ENCODE results near the gene RGS17.

Gene RGS17

DNA sequence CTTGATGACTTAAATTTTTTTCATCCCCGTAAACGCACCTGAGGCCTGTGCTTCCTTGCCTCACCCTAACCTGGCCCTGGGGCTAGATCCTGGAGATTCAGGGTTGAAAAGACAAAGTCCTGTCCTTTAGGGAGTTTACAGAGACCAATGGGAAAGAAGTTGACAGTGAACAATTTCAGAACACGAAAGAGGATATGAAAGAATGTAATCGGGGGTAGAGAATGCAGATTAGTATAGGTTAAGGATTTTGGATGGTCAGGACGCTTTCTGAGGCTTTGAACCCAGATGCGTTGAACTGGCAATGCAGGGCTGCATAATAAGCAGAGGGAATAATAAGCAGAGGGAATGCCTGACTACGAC is 146.6 kb downstream of the RGS17 start:
- H3K27ac ChIP-seq (replicated peaks; ENCODE audit: low read length): peak overlapping the region; percentile 32
- H3K4me3 ChIP-seq (ENCODE audit: low read length in 2 of 2): peak overlapping the region; percentile 74 to 77
- no peaks in the 10 kb centered on the region for H3K27me3 ChIP-seq (ENCODE audit: control insufficient read depth in 3 of 3, insufficient read depth in 3 of 3, low read depth in 1 of 3, low read length in 3 of 3)

GRCh38 chr6:152983637-152984512 is 147.2 kb downstream of the RGS17 start:
- peak overlapping the region; percentile 90 for H3K18ac ChIP-seq (ENCODE audit: low read length)
- peak overlapping the region; percentile 91 for H3K23ac ChIP-seq (ENCODE audit: low read depth, low read length, poor library complexity)
- H4K91ac ChIP-seq (ENCODE audit: low read depth, low read length, poor library complexity): no peak overlapping the region
- H3K27ac ChIP-seq (replicated peaks; ENCODE audit: low read length): peak overlapping the region; percentile 89
- no peaks in the 10 kb centered on the region for H3K27me3 ChIP-seq (ENCODE audit: control insufficient read depth in 3 of 3, insufficient read depth in 3 of 3, low read depth in 1 of 3, low read length in 3 of 3)
- no peak overlapping the region for H4K8ac ChIP-seq (ENCODE audit: low read depth, low read length)
- peak overlapping the region; percentile 90 for H2AFZ ChIP-seq (ENCODE audit: low read length)
- no peak overlapping the region for H3K4ac ChIP-seq (ENCODE audit: low read length)
- no peak overlapping the region for H2AK5ac ChIP-seq (ENCODE audit: low read depth, low read length)
- peak; percentile 97 for DNase-seq (ENCODE audit: low spot score)
- H2BK12ac ChIP-seq (ENCODE audit: low read length): no peak overlapping the region
- peak overlapping the region; percentile 77 to 82 for H3K4me3 ChIP-seq (ENCODE audit: low read length in 2 of 2)
- H2BK5ac ChIP-seq (ENCODE audit: low read length): no peak overlapping the region
- no peak overlapping the region for H2BK15ac ChIP-seq (ENCODE audit: low read length)
- H3K36me3 ChIP-seq (replicated peaks in 1 of 2; ENCODE audit: control insufficient read depth in 2 of 2, insufficient read depth in 2 of 2, low read length in 2 of 2): peaks cover 2 to 46% of the 10 kb centered on the region in 2 donors
- peaks cover 3 to 13% of the 10 kb centered on the region in 2 donors for H3K4me1 ChIP-seq (ENCODE audit: control insufficient read depth in 2 of 2, insufficient read depth in 1 of 2, low read depth in 1 of 2, low read length in 2 of 2)
- peak overlapping the region; percentile 56 for H3K9ac ChIP-seq (ENCODE audit: low read depth, low read length, poor library complexity)
- H3K79me1 ChIP-seq (ENCODE audit: low read depth, low read length): peaks cover 2% of the 10 kb centered on the region
- H3K9me3 ChIP-seq (replicated peaks in 1 of 2; ENCODE audit: control insufficient read depth in 2 of 2, insufficient read depth in 1 of 2, low read depth in 1 of 2, low read length in 2 of 2): peaks cover 0 to 8% of the 10 kb centered on the region in 2 donors
- no peak overlapping the region for H3K14ac ChIP-seq (ENCODE audit: low read length)
- no peak overlapping the region for H2BK120ac ChIP-seq (ENCODE audit: low read depth, low read length)
- WGBS, 2 donors (ENCODE audit: extremely low coverage in 2 of 2, insufficient read length in 2 of 2, insufficient replicate concordance in 1 of 2): no CpG with 5 or more reads among the region's 38 CpGs
- H3K4me2 ChIP-seq (ENCODE audit: insufficient read depth, low read length, poor library complexity, severe bottlenecking): peak overlapping the region; percentile 74

More for the DNA sequence above, 146.6 kb downstream of the RGS17 start:
- H3K4ac ChIP-seq (ENCODE audit: low read length): no peak overlapping the region
- H3K79me1 ChIP-seq (ENCODE audit: low read depth, low read length): peaks cover 2% of the 10 kb centered on the region
- no peak overlapping the region for H2BK5ac ChIP-seq (ENCODE audit: low read length)
- H3K9me3 ChIP-seq (replicated peaks in 1 of 2; ENCODE audit: control insufficient read depth in 2 of 2, insufficient read depth in 1 of 2, low read depth in 1 of 2, low read length in 2 of 2): peaks cover 0 to 8% of the 10 kb centered on the region in 2 donors
- DNase-seq (ENCODE audit: low spot score): no peak
- no peak overlapping the region for H4K91ac ChIP-seq (ENCODE audit: low read depth, low read length, poor library complexity)
- peak overlapping the region; percentile 44 for H3K4me2 ChIP-seq (ENCODE audit: insufficient read depth, low read length, poor library complexity, severe bottlenecking)
- no peak overlapping the region for H2BK15ac ChIP-seq (ENCODE audit: low read length)
- H3K14ac ChIP-seq (ENCODE audit: low read length): no peak overlapping the region
- H3K4me1 ChIP-seq (ENCODE audit: control insufficient read depth in 2 of 2, insufficient read depth in 1 of 2, low read depth in 1 of 2, low read length in 2 of 2): peaks cover 2 to 11% of the 10 kb centered on the region in 2 donors
- peaks cover 2 to 40% of the 10 kb centered on the region in 2 donors for H3K36me3 ChIP-seq (replicated peaks in 1 of 2; ENCODE audit: control insufficient read depth in 2 of 2, insufficient read depth in 2 of 2, low read length in 2 of 2)
- H4K8ac ChIP-seq (ENCODE audit: low read depth, low read length): no peak overlapping the region
- H2BK120ac ChIP-seq (ENCODE audit: low read depth, low read length): no peak overlapping the region
- H2AFZ ChIP-seq (ENCODE audit: low read length): peak overlapping the region; percentile 32
- H3K9ac ChIP-seq (ENCODE audit: low read depth, low read length, poor library complexity): no peak overlapping the region
- H2BK12ac ChIP-seq (ENCODE audit: low read length): no peak overlapping the region
- H2AK5ac ChIP-seq (ENCODE audit: low read depth, low read length): no peak overlapping the region
- WGBS, 2 donors (ENCODE audit: extremely low coverage in 2 of 2, insufficient read length in 2 of 2, insufficient replicate concordance in 1 of 2): 100% methylated on average over 1 of the region's 7 CpGs; no CpG with 5 or more reads in 1 of the 2 donors
- H3K23ac ChIP-seq (ENCODE audit: low read depth, low read length, poor library complexity): no peak overlapping the region
- H3K18ac ChIP-seq (ENCODE audit: low read length): no peak overlapping the region

GRCh38 chr6:152982904-152983636 is 148.0 kb downstream of the RGS17 start, which contains the start of gene FBXO5:
TSS of gene FBXO5 (minus strand) at chr6:152983041. CDS start at chr6:152982959, 82 bp downstream.
- H2AFZ ChIP-seq (ENCODE audit: low read length): peak within 1 kb of the TSS; percentile 90
- peak; percentile 96 for DNase-seq (ENCODE audit: low spot score)
- H3K18ac ChIP-seq (ENCODE audit: low read length): peak within 1 kb of the TSS; percentile 97
- H2BK15ac ChIP-seq (ENCODE audit: low read length): no peak within 1 kb of the TSS
- peaks cover 0 to 8% of the 10 kb centered on the region in 2 donors for H3K9me3 ChIP-seq (replicated peaks in 1 of 2; ENCODE audit: control insufficient read depth in 2 of 2, insufficient read depth in 1 of 2, low read depth in 1 of 2, low read length in 2 of 2)
- peak within 1 kb of the TSS; percentile 93 for H3K9ac ChIP-seq (ENCODE audit: low read depth, low read length, poor library complexity)
- H3K27me3 ChIP-seq (ENCODE audit: control insufficient read depth in 3 of 3, insufficient read depth in 3 of 3, low read depth in 1 of 3, low read length in 3 of 3): no peaks in the 10 kb centered on the region
- H3K4ac ChIP-seq (ENCODE audit: low read length): peak within 1 kb of the TSS; percentile 53
- no peak within 1 kb of the TSS for H4K91ac ChIP-seq (ENCODE audit: low read depth, low read length, poor library complexity)
- H3K36me3 ChIP-seq (replicated peaks in 1 of 2; ENCODE audit: control insufficient read depth in 2 of 2, insufficient read depth in 2 of 2, low read length in 2 of 2): peaks cover 2 to 54% of the 10 kb centered on the region in 2 donors
- no CpG with 5 or more reads among the region's 66 CpGs for WGBS, 2 donors (ENCODE audit: extremely low coverage in 2 of 2, insufficient read length in 2 of 2, insufficient replicate concordance in 1 of 2)
- no peak within 1 kb of the TSS for H2BK12ac ChIP-seq (ENCODE audit: low read length)
- peak within 1 kb of the TSS; percentile 93 for H2BK5ac ChIP-seq (ENCODE audit: low read length)
- no peak within 1 kb of the TSS for H4K8ac ChIP-seq (ENCODE audit: low read depth, low read length)
- peak within 1 kb of the TSS; percentile 95 for H3K27ac ChIP-seq (replicated peaks; ENCODE audit: low read length)
- H2BK120ac ChIP-seq (ENCODE audit: low read depth, low read length): no peak within 1 kb of the TSS
- peak within 1 kb of the TSS; percentile 98 for H2AK5ac ChIP-seq (ENCODE audit: low read depth, low read length)
- peak within 1 kb of the TSS; percentile 38 for H3K14ac ChIP-seq (ENCODE audit: low read length)
- peaks cover 2% of the 10 kb centered on the region for H3K79me1 ChIP-seq (ENCODE audit: low read depth, low read length)
- H3K4me1 ChIP-seq (ENCODE audit: control insufficient read depth in 2 of 2, insufficient read depth in 1 of 2, low read depth in 1 of 2, low read length in 2 of 2): peaks cover 6 to 19% of the 10 kb centered on the region in 2 donors
- peak within 1 kb of the TSS; percentile 77 to 98 for H3K4me3 ChIP-seq (ENCODE audit: low read length in 2 of 2)
- peak within 1 kb of the TSS; percentile 91 for H3K23ac ChIP-seq (ENCODE audit: low read depth, low read length, poor library complexity)
- peak within 1 kb of the TSS; percentile 74 for H3K4me2 ChIP-seq (ENCODE audit: insufficient read depth, low read length, poor library complexity, severe bottlenecking)

Measured in neuronal stem cell (in vitro differentiated cells).